H1 (cell line): Measurements from ENCODE around the gene BHLHE23. TPM values are rescaled to one million over a fixed set of nuclear protein-coding genes. Genes with fewer than 3 reads are reported as not detected.

Source experiments
- CEBPB ChIP-seq: IDR thresholded peaks from 2 replicates; pipeline ENCODE4 v1.6.1; 2012; ENCODE audit warnings: low read depth, low read length
- CHD7 ChIP-seq: fragments of 300-600 bp; sonication (generic); IDR thresholded peaks from 2 replicates; pipeline ENCODE4 v1.7.1; 2012; ENCODE audit warnings: low read length, moderate library complexity, mild to moderate bottlenecking, inconsistent platforms; ENCODE audit not compliant: insufficient replicate concordance
- SAP30 ChIP-seq: fragments of 300-600 bp; sonication (generic); IDR thresholded peaks from 2 replicates; pipeline ENCODE4 v1.7.1; 2012; ENCODE audit warnings: low read length, moderate library complexity, mild to moderate bottlenecking, inconsistent platforms; ENCODE audit not compliant: insufficient read depth, insufficient replicate concordance
- polyA plus RNA-seq, 7 experiments: library from polyadenylated mRNA; depleted of rRNA in 3 of 7; stranded (reverse) in 5 of 7; unstranded in 2 of 7; fragments of >200 nt in 5 of 7; fragments of 200-250 nt in 2 of 7; gene quantifications; 1 replicate in 5 of 7; 2 replicates in 1 of 7; 4 replicates in 1 of 7; pipeline versions ENCODE4 v1.2.1 to v1.2.3, GENCODE V29; 2011 to 2013; ENCODE audit warnings: missing spikeins in 2 of 7, mixed read lengths in 2 of 7
- total RNA-seq: library from RNA; stranded (reverse); fragmentation: NEBNext Ultra II Directional; extraction: Animal tissue kit (Norgen Biotek cat#: 25700); gene quantifications from 2 replicates; pipeline ENCODE4 v1.2.1, GENCODE V29; 2021

BHLHE23 gene
- total and polyA plus RNA-seq, 2 of the 8 experiments (the other 6 are each of a cell fraction or from before 2014, with no cell fraction given) = 0.47 TPM; not detected in 1

DNA sequence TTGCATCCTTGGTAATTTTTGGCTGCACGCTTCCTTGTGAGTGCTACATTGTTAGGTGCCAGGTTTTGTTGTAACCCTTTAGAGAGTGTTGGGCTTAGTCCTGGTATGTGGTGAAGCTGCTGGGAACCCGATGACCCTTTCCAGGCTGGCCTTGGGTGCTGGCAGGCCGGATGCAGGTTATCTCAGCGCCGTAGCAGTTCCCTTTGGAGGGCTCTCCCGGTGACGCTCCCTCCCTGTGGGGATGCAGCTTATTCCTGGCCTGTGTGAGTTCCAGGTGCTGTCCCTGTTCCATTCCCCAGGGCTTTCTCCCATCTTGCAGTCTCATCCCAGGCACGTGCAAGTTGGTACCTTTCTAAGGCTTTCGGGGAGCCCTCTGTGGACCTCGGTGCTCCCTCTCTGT, 13.9 kb upstream of the BHLHE23 start (continued):
- TF ChIP-seq CHD7 (no peak), SAP30 (no peak), CEBPB (no peak)
